Liver (tissue), 9 donors: ENCODE results near the gene CELF4. TPM values are rescaled to one million over a fixed set of nuclear protein-coding genes. Genes with fewer than 3 reads are reported as not detected.

Source experiments
- DNase-seq: peaks from one replicate; pipeline ENCODE4 v3.0.0-alpha.2; 2017; ENCODE audit warnings: low spot score
- H3K27ac ChIP-seq, 2 donors: one replicate each; pipeline ENCODE4 v1.7.0; 2013; ENCODE audit warnings: inconsistent platforms in 2 of 2, low read length in 2 of 2, control low read depth in 1 of 2, low read depth in 1 of 2, mild to moderate bottlenecking in 1 of 2
- H3K27me3 ChIP-seq, 4 donors: one replicate each; pipeline versions ENCODE4 v1.6.1 to v1.7.0; 2013; ENCODE audit warnings: low read length in 3 of 4, inconsistent platforms in 1 of 4, mild to moderate bottlenecking in 1 of 4, moderate library complexity in 1 of 4; ENCODE audit not compliant: control insufficient read depth in 4 of 4, insufficient read depth in 4 of 4
- H3K36me3 ChIP-seq, 4 donors: one replicate each; pipeline versions ENCODE4 v1.6.1 to v1.7.0; 2013; ENCODE audit warnings: low read length in 3 of 4, mild to moderate bottlenecking in 3 of 4, low read depth in 1 of 4, moderate library complexity in 1 of 4; ENCODE audit not compliant: control insufficient read depth in 4 of 4, insufficient read depth in 3 of 4
- H3K4me1 ChIP-seq, 4 donors: one replicate each; pipeline versions ENCODE4 v1.6.1 to v1.7.0; 2013; ENCODE audit warnings: low read length in 3 of 4, mild to moderate bottlenecking in 3 of 4, moderate library complexity in 1 of 4; ENCODE audit not compliant: control insufficient read depth in 4 of 4, insufficient read depth in 4 of 4
- H3K4me3 ChIP-seq, 3 donors: one replicate each; pipeline versions ENCODE4 v1.6.1 to v1.7.0; 2013; ENCODE audit warnings: low read length in 3 of 3, control low read depth in 1 of 3, low read depth in 1 of 3, mild to moderate bottlenecking in 1 of 3
- H3K9ac ChIP-seq, 2 donors: one replicate each; pipeline ENCODE4 v1.7.0; 2013; ENCODE audit warnings: low read length in 2 of 2, mild to moderate bottlenecking in 2 of 2, moderate library complexity in 2 of 2, control low read depth in 1 of 2, low read depth in 1 of 2
- H3K9me3 ChIP-seq, 4 donors: one replicate each; pipeline versions ENCODE4 v1.6.1 to v1.7.0; 2013; ENCODE audit warnings: low read length in 3 of 4; ENCODE audit not compliant: control insufficient read depth in 4 of 4
- ATF3 ChIP-seq: IDR thresholded peaks from 2 replicates; pipeline ENCODE4 v1.6.1; 2016; ENCODE audit warnings: antibody characterized with exemption
- CTCF ChIP-seq: fragments of 150-350 bp; IDR thresholded peaks from 2 replicates; pipeline ENCODE4 v1.5.1; 2017; ENCODE audit warnings: improper control_type of control experiment, low read depth, low read length; ENCODE audit not compliant: missing input control
- EGR1 ChIP-seq, 2 donors: IDR thresholded peaks; 2 replicates each; pipeline ENCODE4 v1.6.1; 2016 to 2018; ENCODE audit warnings: antibody characterized with exemption in 2 of 2, low read depth in 2 of 2
- FOXA1 ChIP-seq: IDR thresholded peaks from 2 replicates; pipeline ENCODE4 v1.6.1; 2016; ENCODE audit warnings: antibody characterized with exemption
- FOXA2 ChIP-seq: IDR thresholded peaks from 2 replicates; pipeline ENCODE4 v1.6.1; 2016; ENCODE audit warnings: antibody characterized with exemption
- HNF4A ChIP-seq, 2 donors: conservative IDR thresholded peaks; 2 replicates each; pipeline ENCODE4 v1.6.1; 2016; ENCODE audit warnings: antibody characterized with exemption in 2 of 2, mild to moderate bottlenecking in 2 of 2
- HNF4G ChIP-seq: IDR thresholded peaks from 2 replicates; pipeline ENCODE4 v1.6.1; 2016; ENCODE audit warnings: antibody characterized with exemption
- JUND ChIP-seq, 2 donors: IDR thresholded peaks; 2 replicates each; pipeline ENCODE4 v1.6.1; 2016; ENCODE audit warnings: antibody characterized with exemption in 2 of 2
- MAX ChIP-seq: IDR thresholded peaks from 2 replicates; pipeline ENCODE4 v1.6.1; 2016; ENCODE audit warnings: antibody characterized with exemption
- NR2F2 ChIP-seq: IDR thresholded peaks from 2 replicates; pipeline ENCODE4 v1.6.1; 2016; ENCODE audit warnings: antibody characterized with exemption
- RAD21 ChIP-seq, 2 donors: IDR thresholded peaks; 2 replicates each; pipeline ENCODE4 v1.6.1; 2016; ENCODE audit warnings: antibody characterized with exemption in 2 of 2, mild to moderate bottlenecking in 2 of 2
- REST ChIP-seq: IDR thresholded peaks from 2 replicates; pipeline ENCODE4 v1.6.1; 2016; ENCODE audit warnings: antibody characterized with exemption, mild to moderate bottlenecking
- RXRA ChIP-seq, 2 donors: IDR thresholded peaks; 2 replicates each; pipeline ENCODE4 v1.6.1; 2017 to 2018; ENCODE audit warnings: antibody characterized with exemption in 2 of 2, mild to moderate bottlenecking in 1 of 2
- SP1 ChIP-seq: IDR thresholded peaks from 2 replicates; pipeline ENCODE4 v1.6.1; 2018; ENCODE audit warnings: antibody characterized with exemption, mild to moderate bottlenecking
- TAF1 ChIP-seq: conservative IDR thresholded peaks from 2 replicates; pipeline ENCODE4 v1.6.1; 2016; ENCODE audit warnings: antibody characterized with exemption, mild to moderate bottlenecking
- ZBTB33 ChIP-seq: IDR thresholded peaks from 2 replicates; pipeline ENCODE4 v1.6.1; 2016; ENCODE audit warnings: antibody characterized with exemption
- WGBS: extraction: QIAGEN DNeasy Blood & Tissue Kit; methylation state at CpG from one replicate; pipeline ENCODE4 v1.1.7; 2013; 5-methylcytosine and 5-hydroxymethylcytosine counted together
- polyA plus RNA-seq, 2 donors: library from polyadenylated mRNA; stranded (reverse) in 1 of 2; unstranded in 1 of 2; fragments of 200-250 nt in 1 of 2; fragments of >200 nt in 1 of 2; fragmentation: Nextera tagmentation in 1 of 2; extraction: Ambion mirVana in 1 of 2; gene quantifications; one replicate each; pipeline versions ENCODE4 v1.2.1 to v1.2.3, GENCODE V29; 2013 to 2015
- total RNA-seq, 2 donors: library from RNA; depleted of rRNA; stranded (reverse); fragments of >200 nt; gene quantifications; one replicate each; pipeline ENCODE4 v1.2.3, GENCODE V29; 2014
- donor health status: healthy.
- donor health status: healthy.
- donor health status: healthy.
- donor health status: healthy.
- donor health status: healthy.

Gene CELF4
- total and polyA plus RNA-seq, 4 donors, result 0.08 to 0.28 (median 0.21) TPM; not detected in 1

- no peak for TF ChIP-seq CTCF
- no peak for TF ChIP-seq ZBTB33
- no peak for TF ChIP-seq HNF4G
- no peak for TF ChIP-seq RXRA (IDR thresholded peaks at IDR 0.05)
- no peak for TF ChIP-seq JUND (IDR thresholded peaks at IDR 0.05)
- no peak for TF ChIP-seq RAD21 (IDR thresholded peaks at IDR 0.05)
- no peak for TF ChIP-seq MAX
- no peak for TF ChIP-seq TAF1
- TF ChIP-seq ATF3, result no peak
- TF ChIP-seq SP1, result no peak
- TF ChIP-seq FOXA1, result no peak
- TF ChIP-seq FOXA2, result no peak
- no peak for TF ChIP-seq NR2F2
- TF ChIP-seq HNF4A (conservative IDR thresholded peaks at IDR 0.05), result no peak
- no peak for TF ChIP-seq REST
- TF ChIP-seq EGR1 (IDR thresholded peaks at IDR 0.05; ENCODE audit: low read depth in 2 of 2), result no peak
- Histone ChIP-seq H3K4me1 (no peaks in the 10 kb centered on the region), H3K27ac (no peak overlapping the region), H3K9ac (no peak overlapping the region), H3K4me3 (no peak overlapping the region), H3K36me3 (no peaks in the 10 kb centered on the region), H3K9me3 (peaks cover 0 to 1% (median 0%) of the 10 kb centered on the region in 4 donors), H3K27me3 (peaks cover 0 to 3% (median 0%) of the 10 kb centered on the region in 4 donors)
- DNase-seq, result no peak
- WGBS, result 73% methylated on average over 19 of the region's 19 CpGs
These were observed 33.6 kb upstream of the CELF4 start for GRCh38 chr18:37598966-37599896.
